KMS-11 (cell line): ENCODE measurements around the gene FHIT.

Experiments used
- H2AFZ ChIP-seq: fragments of 200-600 bp; sonication (generic); 2 replicates; pipeline ENCODE4 v1.6.1; 2016; ENCODE audit warnings: antibody characterized with exemption, mixed run types, low read depth
- H3K27ac ChIP-seq: fragments of 200-600 bp; sonication (generic); 2 replicates; pipeline ENCODE4 v1.6.1; 2016; ENCODE audit warnings: mild to moderate bottlenecking, mixed run types
- H3K27me3 ChIP-seq: fragments of 200-600 bp; sonication (generic); 2 replicates; pipeline ENCODE4 v1.6.1; 2017; ENCODE audit warnings: mild to moderate bottlenecking, low read depth, mixed run types, moderate library complexity; ENCODE audit not compliant: insufficient read depth
- H3K36me3 ChIP-seq: fragments of 200-600 bp; sonication (generic); 2 replicates; pipeline ENCODE4 v1.6.1; 2017; ENCODE audit warnings: mild to moderate bottlenecking, mixed run types; ENCODE audit not compliant: insufficient read depth
- H3K4me1 ChIP-seq: fragments of 200-600 bp; sonication (generic); 2 replicates; pipeline ENCODE4 v1.6.1; 2016; ENCODE audit warnings: mild to moderate bottlenecking, low read depth, mixed run types; ENCODE audit not compliant: poor library complexity, severe bottlenecking
- H3K4me2 ChIP-seq: fragments of 200-600 bp; sonication (generic); 2 replicates; pipeline ENCODE4 v1.7.0; 2016; ENCODE audit warnings: mild to moderate bottlenecking, mixed run types
- H3K4me3 ChIP-seq: fragments of 200-600 bp; sonication (generic); IDR thresholded peaks from 2 replicates; pipeline ENCODE4 v1.6.1; 2017; ENCODE audit warnings: low read depth, low read length, mixed read lengths; ENCODE audit not compliant: insufficient read depth
- H3K79me2 ChIP-seq: fragments of 200-600 bp; sonication (generic); 2 replicates; pipeline ENCODE4 v1.6.1; 2016; ENCODE audit warnings: low read depth, mixed run types; ENCODE audit not compliant: insufficient read depth
- H3K9ac ChIP-seq: fragments of 200-600 bp; sonication (generic); 2 replicates; pipeline ENCODE4 v1.6.1; 2016; ENCODE audit warnings: mild to moderate bottlenecking, mixed run types
- H4K20me1 ChIP-seq: fragments of 200-600 bp; sonication (generic); 2 replicates; pipeline ENCODE4 v1.6.1; 2016; ENCODE audit warnings: mild to moderate bottlenecking, mixed run types; ENCODE audit not compliant: insufficient read depth
- TF ChIP-seq, protein P1 (sequence below): fragments of 200-600 bp; sonication (generic); conservative IDR thresholded peaks from 2 replicates; pipeline ENCODE4 v1.6.1; 2017; ENCODE audit warnings: low read depth, mild to moderate bottlenecking, antibody characterized with exemption, low read length, moderate library complexity, mixed read lengths

The FHIT gene

DNA sequence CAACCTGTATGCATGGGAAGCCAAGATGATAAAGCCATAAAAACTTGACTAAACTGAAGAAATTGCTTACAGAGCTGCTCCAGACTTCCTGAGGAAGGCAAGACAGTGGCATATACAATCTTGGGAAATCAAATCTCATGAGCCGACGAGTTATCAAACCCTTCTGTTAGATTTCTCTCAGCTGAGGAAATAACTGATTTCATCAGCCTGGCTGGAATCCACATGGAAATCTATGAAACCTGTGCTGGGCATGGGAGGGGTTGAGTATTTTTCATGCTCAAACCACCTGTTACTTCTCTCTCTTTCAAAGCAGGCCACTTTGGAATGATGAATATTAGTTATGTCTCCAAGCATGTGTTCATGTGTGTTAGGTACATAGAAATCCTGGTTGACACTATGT lies 727.7 kb downstream of the FHIT start:
- Histone ChIP-seq H2AFZ (no peak overlapping the region), H4K20me1 (no peaks in the 10 kb centered on the region), H3K79me2 (no peaks in the 10 kb centered on the region), H3K27me3 (no peaks in the 10 kb centered on the region), H3K4me2 (no peak overlapping the region), H3K27ac (no peak overlapping the region), H3K9ac (no peak overlapping the region), H3K4me3 (no peak overlapping the region), H3K36me3 (no peaks in the 10 kb centered on the region), H3K4me1 (no peaks in the 10 kb centered on the region)
- TF ChIP-seq, protein P1, sequence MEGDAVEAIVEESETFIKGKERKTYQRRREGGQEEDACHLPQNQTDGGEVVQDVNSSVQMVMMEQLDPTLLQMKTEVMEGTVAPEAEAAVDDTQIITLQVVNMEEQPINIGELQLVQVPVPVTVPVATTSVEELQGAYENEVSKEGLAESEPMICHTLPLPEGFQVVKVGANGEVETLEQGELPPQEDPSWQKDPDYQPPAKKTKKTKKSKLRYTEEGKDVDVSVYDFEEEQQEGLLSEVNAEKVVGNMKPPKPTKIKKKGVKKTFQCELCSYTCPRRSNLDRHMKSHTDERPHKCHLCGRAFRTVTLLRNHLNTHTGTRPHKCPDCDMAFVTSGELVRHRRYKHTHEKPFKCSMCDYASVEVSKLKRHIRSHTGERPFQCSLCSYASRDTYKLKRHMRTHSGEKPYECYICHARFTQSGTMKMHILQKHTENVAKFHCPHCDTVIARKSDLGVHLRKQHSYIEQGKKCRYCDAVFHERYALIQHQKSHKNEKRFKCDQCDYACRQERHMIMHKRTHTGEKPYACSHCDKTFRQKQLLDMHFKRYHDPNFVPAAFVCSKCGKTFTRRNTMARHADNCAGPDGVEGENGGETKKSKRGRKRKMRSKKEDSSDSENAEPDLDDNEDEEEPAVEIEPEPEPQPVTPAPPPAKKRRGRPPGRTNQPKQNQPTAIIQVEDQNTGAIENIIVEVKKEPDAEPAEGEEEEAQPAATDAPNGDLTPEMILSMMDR = no peak

GRCh38 chr3:60517134-60517533 lies 734.1 kb downstream of the FHIT start:
- H3K4me1 ChIP-seq = no peaks in the 10 kb centered on the region
- H3K9ac ChIP-seq = no peak overlapping the region
- H4K20me1 ChIP-seq = no peaks in the 10 kb centered on the region
- H2AFZ ChIP-seq = no peak overlapping the region
- H3K79me2 ChIP-seq = no peaks in the 10 kb centered on the region
- no peak overlapping the region for H3K4me3 ChIP-seq
- H3K4me2 ChIP-seq = no peak overlapping the region
- TF ChIP-seq, protein P1 = no peak
- no peaks in the 10 kb centered on the region for H3K36me3 ChIP-seq
- no peaks in the 10 kb centered on the region for H3K27me3 ChIP-seq
- no peak overlapping the region for H3K27ac ChIP-seq

DNA sequence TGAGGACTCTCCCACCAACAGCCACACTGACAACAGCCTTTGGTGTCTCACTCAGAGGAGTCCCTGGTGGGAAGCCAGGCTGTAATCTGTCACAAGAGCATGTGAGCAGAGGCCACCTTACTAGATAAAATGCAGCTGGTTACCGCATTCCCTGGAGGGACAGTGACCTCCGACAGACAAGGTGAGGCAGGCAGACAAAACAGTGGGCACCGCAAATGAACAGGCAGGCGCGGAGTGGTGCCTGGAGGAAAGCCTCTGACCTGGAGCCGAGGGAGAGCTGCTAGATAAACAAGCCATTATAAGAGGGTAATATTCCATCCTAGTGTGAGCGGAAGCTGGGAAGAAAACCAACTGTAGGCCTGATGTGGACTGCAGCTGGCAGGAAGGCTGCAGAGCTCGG lies 736.4 kb downstream of the FHIT start:
- Histone ChIP-seq H3K36me3 (no peaks in the 10 kb centered on the region), H2AFZ (no peak overlapping the region), H3K27ac (no peak overlapping the region), H3K4me2 (no peak overlapping the region), H3K27me3 (no peaks in the 10 kb centered on the region), H3K79me2 (no peaks in the 10 kb centered on the region), H4K20me1 (no peaks in the 10 kb centered on the region), H3K4me3 (no peak overlapping the region), H3K4me1 (no peaks in the 10 kb centered on the region), H3K9ac (no peak overlapping the region)
- TF ChIP-seq, protein P1 = no peak

GRCh38 chr3:60514085-60514649 lies 737.1 kb downstream of the FHIT start:
- H3K4me2 ChIP-seq = no peak overlapping the region
- no peak overlapping the region for H3K9ac ChIP-seq
- H3K36me3 ChIP-seq = no peaks in the 10 kb centered on the region
- H3K27me3 ChIP-seq = no peaks in the 10 kb centered on the region
- H3K4me1 ChIP-seq = no peaks in the 10 kb centered on the region
- H3K27ac ChIP-seq = no peak overlapping the region
- TF ChIP-seq, protein P1 = no peak
- no peak overlapping the region for H3K4me3 ChIP-seq
- no peaks in the 10 kb centered on the region for H3K79me2 ChIP-seq
- no peaks in the 10 kb centered on the region for H4K20me1 ChIP-seq
- H2AFZ ChIP-seq = no peak overlapping the region
